HCT116 (cell line): ENCODE measurements around the gene NPB. TPM values are rescaled to one million over a fixed set of nuclear protein-coding genes. Genes with fewer than 3 reads are reported as not detected.

ENCODE experiments used
- ATAC-seq: fragments of 200-7000 bp; cut with Tn5 transposase; 2 replicates; pipeline ENCODE4 v1.9.1; 2020; ENCODE audit warnings: mild to moderate bottlenecking, moderate library complexity
- BruUV-seq: library from RNA; stranded (reverse); fragments of 400-500 nt; replicated peaks from 2 replicates; lab custom pipeline; 2021; lab: Mats Ljungman, UMichigan
- CTCF ChIA-PET: fragments of 300-600 bp; sonication (Branson Sonifier 250); formaldehyde crosslinking; loops from one replicate; lab custom pipeline; 2021; ENCODE audit warnings: antibody characterized with exemption; lab: Charles Lee
- POLR2A ChIA-PET: fragments of 300-600, 350-600 bp; sonication (Branson Sonifier 250); formaldehyde crosslinking; loops from one replicate; lab custom pipeline; 2021; ENCODE audit warnings: antibody characterized with exemption; lab: Charles Lee
- RAD21 ChIA-PET, 2 experiments: fragments of 300-600 bp; sonication (Branson Sonifier 250); formaldehyde crosslinking; loops; one replicate each; lab custom pipeline; 2023; ENCODE audit warnings: low total read pairs in 2 of 2; ENCODE audit not compliant: uncharacterized antibody in 2 of 2, unreplicated experiment in 2 of 2, low non-redundant PET in 1 of 2; lab: Charles Lee
- DNase-seq: peaks from one replicate; pipeline ENCODE4 v3.0.0-alpha.2; 2010; ENCODE audit warnings: low read depth, low spot score
- H2AFZ ChIP-seq: fragments of 200-600 bp; shearing (Covaris generic), sonication (generic); 2 replicates; pipeline ENCODE4 v1.6.1; 2017; ENCODE audit warnings: low read depth, mixed run types, mixed read lengths, antibody characterized with exemption, low read length; ENCODE audit not compliant: poor library complexity, severe bottlenecking
- H3K27ac ChIP-seq: 2 replicates; pipeline ENCODE4 v1.5.1; 2012; ENCODE audit warnings: low read depth, low read length
- H3K27me3 ChIP-seq: fragments of 200-600 bp; sonication (generic); 2 replicates; pipeline ENCODE4 v1.6.1; 2016; ENCODE audit warnings: mixed run types, low read length, mixed read lengths; ENCODE audit not compliant: insufficient read depth
- H3K36me3 ChIP-seq, 2 experiments: fragments of 200-500 bp in 1 of 2; fragments of 200-600 bp in 1 of 2; sonication (Bioruptor generic) in 1 of 2; sonication (generic) in 1 of 2; 2 replicates each; pipeline versions ENCODE4 v1.5.1 to v1.6.1; 2014 to 2016; ENCODE audit warnings: low read length in 2 of 2, inconsistent platforms in 1 of 2, mixed read lengths in 1 of 2, mixed run types in 1 of 2; ENCODE audit not compliant: insufficient read depth in 2 of 2, control insufficient read depth in 1 of 2
- H3K4me1 ChIP-seq, 2 experiments: fragments of 200-600 bp in 1 of 2; sonication (generic) in 1 of 2; 2 replicates each; pipeline versions ENCODE4 v1.5.1 to v1.6.1; 2012 to 2017; ENCODE audit warnings: low read length in 2 of 2, inconsistent platforms in 1 of 2, mild to moderate bottlenecking in 1 of 2, mixed read lengths in 1 of 2, mixed run types in 1 of 2, moderate library complexity in 1 of 2; ENCODE audit not compliant: insufficient read depth in 2 of 2, control insufficient read depth in 1 of 2
- H3K4me2 ChIP-seq: fragments of 200-600 bp; sonication (generic); 2 replicates; pipeline ENCODE4 v1.6.1; 2017; ENCODE audit warnings: mixed run types, low read length, mixed read lengths
- H3K4me3 ChIP-seq, 2 experiments: fragments of 200-600 bp in 1 of 2; sonication (generic) in 1 of 2; replicated peaks in 1 of 2; 2 replicates each; pipeline ENCODE4 v1.5.1; 2011 to 2016; ENCODE audit warnings: low read length in 2 of 2, control low read depth in 1 of 2, low read depth in 1 of 2, mild to moderate bottlenecking in 1 of 2, mixed read lengths in 1 of 2, mixed run types in 1 of 2
- H3K79me2 ChIP-seq: fragments of 200-600 bp; sonication (generic); 2 replicates; pipeline ENCODE4 v1.6.1; 2017; ENCODE audit warnings: mild to moderate bottlenecking, mixed run types, low read length, moderate library complexity, mixed read lengths; ENCODE audit not compliant: insufficient read depth
- H3K9ac ChIP-seq: fragments of 200-600 bp; sonication (generic); 2 replicates; pipeline ENCODE4 v1.6.1; 2016; ENCODE audit warnings: low read length, mixed read lengths
- H3K9me2 ChIP-seq: fragments of 200-600 bp; sonication (generic), shearing (Covaris generic); 2 replicates; pipeline ENCODE4 v1.6.1; 2017; ENCODE audit warnings: mixed run types, mild to moderate bottlenecking, moderate library complexity; ENCODE audit not compliant: insufficient read depth
- H3K9me3 ChIP-seq, 2 experiments: fragments of 200-500 bp in 1 of 2; fragments of 200-600 bp in 1 of 2; sonication (Bioruptor generic) in 1 of 2; sonication (generic) in 1 of 2; 2 replicates each; pipeline ENCODE4 v1.6.1; 2014 to 2017; ENCODE audit warnings: low read length in 2 of 2, mixed read lengths in 2 of 2, inconsistent platforms in 1 of 2, low read depth in 1 of 2, mild to moderate bottlenecking in 1 of 2, mixed run types in 1 of 2, moderate library complexity in 1 of 2; ENCODE audit not compliant: control insufficient read depth in 1 of 2, insufficient read depth in 1 of 2
- H4K20me1 ChIP-seq: fragments of 200-600 bp; sonication (generic), shearing (Covaris generic); 2 replicates; pipeline ENCODE4 v1.6.1; 2017; ENCODE audit warnings: mixed run types, mild to moderate bottlenecking, moderate library complexity; ENCODE audit not compliant: insufficient read depth
- ATF3 ChIP-seq: IDR thresholded peaks from 2 replicates; pipeline ENCODE4 v1.6.1; 2012
- CTCF ChIP-seq, 3 experiments: fragments of 200-600 bp in 1 of 3; sonication (generic) in 1 of 3; IDR thresholded peaks in 2 of 3; conservative IDR thresholded peaks in 1 of 3; 2 replicates each; pipeline ENCODE4 v1.5.1; 2012 to 2017; ENCODE audit warnings: low read depth in 2 of 3, low read length in 2 of 3, antibody characterized with exemption in 1 of 3, borderline replicate concordance in 1 of 3, control low read depth in 1 of 3, mild to moderate bottlenecking in 1 of 3, mixed read lengths in 1 of 3, mixed run types in 1 of 3, moderate library complexity in 1 of 3; ENCODE audit not compliant: insufficient read depth in 1 of 3
- EGR1 ChIP-seq: IDR thresholded peaks from 2 replicates; pipeline ENCODE4 v1.6.1; 2012; ENCODE audit warnings: low read depth
- ELF1 ChIP-seq: IDR thresholded peaks from 2 replicates; pipeline ENCODE4 v1.6.1; 2012; ENCODE audit warnings: low read depth, borderline replicate concordance
- EZH2 ChIP-seq: fragments of 200-600 bp; sonication (generic); IDR thresholded peaks from 2 replicates; pipeline ENCODE4 v1.6.1; 2017; ENCODE audit warnings: antibody characterized with exemption, mixed run types
- EZH2phosphoT487 ChIP-seq: fragments of 200-600 bp; IDR thresholded peaks from 2 replicates; pipeline ENCODE4 v1.6.1; 2018; ENCODE audit warnings: antibody characterized with exemption, borderline replicate concordance
- JUND ChIP-seq: IDR thresholded peaks from 2 replicates; pipeline ENCODE4 v1.6.1; 2012
- POLR2AphosphoS5 ChIP-seq: IDR thresholded peaks from 2 replicates; pipeline ENCODE4 v1.6.1; 2011; ENCODE audit warnings: mild to moderate bottlenecking, low read depth, low read length, moderate library complexity
- SP1 ChIP-seq: IDR thresholded peaks from 2 replicates; pipeline ENCODE4 v1.6.1; 2012; ENCODE audit warnings: low read depth
- SRF ChIP-seq: IDR thresholded peaks from 2 replicates; pipeline ENCODE4 v1.6.1; 2012; ENCODE audit warnings: low read depth
- YY1 ChIP-seq: IDR thresholded peaks from 2 replicates; pipeline ENCODE4 v1.6.1; 2011; ENCODE audit warnings: low read length, low read depth, moderate library complexity, mild to moderate bottlenecking; ENCODE audit not compliant: insufficient replicate concordance; ENCODE audit errors: extremely low read depth
- ZFX ChIP-seq: fragments of 450-650 bp; IDR thresholded peaks from 2 replicates; pipeline ENCODE4 v1.6.1; 2017
- intact Hi-C: fragments of 100-400 bp; cut with micrococcal nuclease; formaldehyde crosslinking; loops from 2 replicates; pipeline ENCODE4 v1.10.0; 2022
- total RNA-seq: library from RNA; stranded (reverse); gene quantifications from one replicate; pipeline ENCODE4 v1.2.1, GENCODE V29; 2021; ENCODE audit not compliant: unreplicated experiment
- TF ChIP-seq, protein P1 (sequence below): IDR thresholded peaks from 2 replicates; pipeline ENCODE4 v1.6.1; 2012

The NPB gene
- total RNA-seq, 1 experiment from 2014 or later, result 1.2 TPM

DNA sequence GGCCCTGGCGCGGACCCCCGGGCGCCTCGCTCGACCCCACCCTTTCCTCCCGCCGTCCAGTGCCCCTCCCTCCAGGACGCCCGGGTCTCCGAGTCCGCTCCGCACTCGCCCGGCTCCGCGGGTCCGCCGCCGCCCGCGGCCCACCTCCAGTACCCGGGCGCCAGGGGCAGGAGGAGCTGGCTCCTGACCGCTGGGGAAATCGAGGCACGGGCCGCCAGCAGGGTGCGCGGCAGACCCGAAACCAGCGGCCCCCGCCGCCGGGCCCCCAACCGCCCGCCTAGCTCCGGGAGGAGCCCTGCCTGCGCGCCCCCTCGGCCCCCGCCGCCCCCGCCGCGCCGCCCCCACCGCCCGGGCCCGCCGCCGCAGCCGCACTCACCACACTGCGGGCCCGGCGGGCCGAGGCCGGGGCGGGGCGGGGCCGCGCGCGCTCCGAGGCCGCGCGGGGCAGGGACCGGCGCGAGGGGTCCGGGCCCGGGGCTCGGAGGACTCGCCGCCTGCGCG is 25.2 kb downstream of the NPB start:
- no TSS peak for BruUV-seq
- Histone ChIP-seq H3K9ac (peak overlapping the region; percentile 91), H2AFZ (no peak overlapping the region), H3K4me1 (peaks cover 41 to 72% of the 10 kb centered on the region in 2 experiments), H3K79me2 (peaks cover 55% of the 10 kb centered on the region), H3K9me2 (no peaks in the 10 kb centered on the region), H4K20me1 (no peaks in the 10 kb centered on the region), H3K27me3 (no peaks in the 10 kb centered on the region), H3K4me2 (peak overlapping the region; percentile 95), H3K9me3 (no peaks in the 10 kb centered on the region), H3K4me3 (peak overlapping the region; percentile 89 to 93), H3K36me3 (peaks cover 2 to 9% of the 10 kb centered on the region in 2 experiments; a peak in 2 of 4 replicates), H3K27ac (peak overlapping the region; percentile 97)
- intact Hi-C loops, result loop anchor here (5.0 kb wide), 1 partner anchor 55 kb away; the partner anchor contains the start of gene ARHGDIA
- ATAC-seq (peak; percentile 14; the same call in 1 of the 2 replicates), DNase-seq (no peak)
- ChIA-PET CTCF (interaction anchor here (0.7 to 2.1 kb wide), 10 partner anchors 9 to 111 kb away, joined by 4 to 7 read pairs (median 5); partner anchors contain the start of genes CENPX, DCXR and LRRC45), POLR2A (interaction anchor here (0.7 to 4.6 kb wide), 4 partner anchors 10 to 214 kb away, joined by 3 to 18 read pairs (median 6); partner anchors contain the start of genes CENPX, LRRC45 and PYCR1), RAD21 (interaction anchor here in 1 of 2 experiments (0.7 kb wide), 2 partner anchors 51 to 68 kb away, joined by 3 read pairs; no protein-coding TSS in a partner anchor)
- TF ChIP-seq ZFX (peak; percentile 48), YY1 (no peak)
- TF ChIP-seq, protein P1, sequence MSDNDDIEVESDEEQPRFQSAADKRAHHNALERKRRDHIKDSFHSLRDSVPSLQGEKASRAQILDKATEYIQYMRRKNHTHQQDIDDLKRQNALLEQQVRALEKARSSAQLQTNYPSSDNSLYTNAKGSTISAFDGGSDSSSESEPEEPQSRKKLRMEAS, result no peak

DNA sequence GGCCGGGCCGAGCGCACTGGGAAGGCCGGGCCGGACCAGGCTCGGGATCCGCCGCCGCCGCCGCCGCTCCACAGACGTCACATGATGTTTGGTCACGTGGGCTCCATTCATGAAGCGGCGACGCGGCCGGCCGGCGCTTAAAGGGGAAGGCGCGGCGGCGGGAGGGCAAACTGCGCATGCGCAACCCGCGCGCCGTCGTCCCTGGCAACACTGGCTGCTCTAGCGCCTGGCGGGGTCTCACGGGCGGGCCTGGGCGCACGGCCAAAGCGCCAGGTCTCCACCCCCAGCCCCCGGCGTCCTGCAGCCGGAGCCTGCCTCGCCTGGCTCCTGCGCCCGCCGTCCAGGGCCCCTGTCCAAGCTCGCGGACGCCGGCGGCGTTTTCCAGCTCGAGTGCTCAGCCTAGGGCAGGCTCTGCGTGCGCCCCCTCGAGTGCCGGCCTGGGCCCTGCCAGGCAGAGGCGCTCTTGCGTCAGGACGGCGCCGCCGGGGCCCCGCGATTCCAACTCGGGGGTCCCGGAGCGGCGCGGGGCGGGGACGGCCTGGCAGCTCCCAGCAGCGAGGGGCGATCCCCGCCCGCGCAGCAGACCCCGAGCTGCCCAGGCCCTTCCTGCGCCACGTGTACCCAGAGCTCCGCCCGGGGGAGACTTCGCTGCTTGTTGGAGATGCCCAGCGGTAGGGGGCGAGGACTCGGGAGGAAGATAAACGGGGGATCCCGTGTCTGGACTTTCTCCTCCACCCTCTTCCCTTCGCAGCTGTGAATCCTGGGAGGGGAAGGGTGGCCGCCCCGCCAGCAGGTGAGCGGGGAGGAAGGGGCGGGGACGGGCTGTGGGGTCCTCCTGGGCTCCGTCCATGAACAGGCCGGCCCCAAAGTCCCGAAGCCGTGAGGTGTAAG is 25.9 kb downstream of the NPB start, which contains the start of gene MAFG:
Gene MAFG (minus strand): TSS at position 83 of the 891 bp plus-strand sequence. CDS start 4,550 bp downstream, outside the sequence.
- no TSS peak for BruUV-seq
- RAD21 ChIA-PET, result interaction anchor here in 1 of 2 experiments (0.7 kb wide), 2 partner anchors 50 to 68 kb away, joined by 3 read pairs; no protein-coding TSS in a partner anchor
- Histone ChIP-seq H3K4me1 (peaks cover 44 to 77% of the 10 kb centered on the region in 2 experiments), H3K9me2 (no peaks in the 10 kb centered on the region), H3K79me2 (peaks cover 48% of the 10 kb centered on the region), H3K36me3 (peaks cover 0 to 5% of the 10 kb centered on the region in 2 experiments; a peak in 1 of 4 replicates), H3K27me3 (no peaks in the 10 kb centered on the region), H2AFZ (no peak within 1 kb of the TSS), H3K4me3 (peak within 1 kb of the TSS; percentile 89 to 93), H3K27ac (peak within 1 kb of the TSS; percentile 97), H3K9ac (peak within 1 kb of the TSS; percentile 91), H3K9me3 (no peaks in the 10 kb centered on the region), H3K4me2 (peak within 1 kb of the TSS; percentile 95), H4K20me1 (no peaks in the 10 kb centered on the region)
- ATAC-seq (peak; percentile 62), DNase-seq (peak; percentile 87)
- CTCF ChIA-PET, result interaction anchor here (0.7 to 2.1 kb wide), 9 partner anchors 8 to 110 kb away, joined by 3 to 7 read pairs (median 5); partner anchors contain the start of genes ARHGDIA, CENPX, DCXR and LRRC45
- POLR2A ChIA-PET, result interaction anchor here (0.7 to 4.6 kb wide), 5 partner anchors 9 to 215 kb away, joined by 3 to 18 read pairs (median 4); partner anchors contain the start of genes CENPX, LRRC45 and PYCR1
- intact Hi-C loops, result loop anchor here (5.0 kb wide), 1 partner anchor 56 kb away; the partner anchor contains the start of gene ARHGDIA
- TF ChIP-seq JUND (no peak), POLR2AphosphoS5 (peak; percentile 67), ATF3 (no peak), EZH2phosphoT487 (no peak), ELF1 (no peak), CTCF (IDR thresholded peaks at IDR 0.05 in 2 of 3, conservative IDR thresholded peaks at IDR 0.05 in 1 of 3; ENCODE audit: borderline replicate concordance in 1 of 3, insufficient read depth in 1 of 3, low read depth in 2 of 3, low read length in 2 of 3) (peak in 2 of 3 experiments; percentile 65 to 69; a peak in 5 of 6 replicates), YY1 (no peak), EGR1 (no peak), EZH2 (no peak), SRF (no peak), ZFX (peak; percentile 79), SP1 (no peak; the same call in 1 of the 2 replicates)
